Subcutaneous adipose tissue (tissue), 4 donors: Measurements from ENCODE around the gene OR52E5. TPM values are rescaled to one million over a fixed set of nuclear protein-coding genes. Genes with fewer than 3 reads are reported as not detected.

ENCODE experiments used
- CTCF ChIP-seq: fragments of 450-650 bp; IDR thresholded peaks from one replicate; pipeline ENCODE4 v1.5.1; 2016; ENCODE audit warnings: low read depth, mild to moderate bottlenecking, control low read depth, antibody characterized with exemption, moderate library complexity
- total RNA-seq, 4 donors: library from RNA; depleted of rRNA; stranded (reverse); fragments of >200 nt; gene quantifications; one replicate each; pipeline ENCODE4 v1.1.0, GENCODE V29; 2016

OR52E5 gene
- total RNA-seq, 4 donors from 2014 or later: not detected

- TF ChIP-seq CTCF: no peak
These were observed 12.7 kb upstream of the OR52E5 start, which contains the start of gene OR52E4 for GRCh38 chr11:5880329-5880728. OR52E4 (plus strand) TSS chr11:5880629; CDS start chr11:5884293, 3,664 bp downstream.

GRCh38 chr11:5881756-5882155, 11.3 kb upstream of the OR52E5 start:
- TF ChIP-seq CTCF: no peak

- no peak for TF ChIP-seq CTCF
These were observed 5.8 kb upstream of the OR52E5 start for GRCh38 chr11:5887172-5887571.

GRCh38 chr11:5887661-5888060, 5.3 kb upstream of the OR52E5 start:
- no peak for TF ChIP-seq CTCF

GRCh38 chr11:5891216-5891800, 1.7 kb upstream of the OR52E5 start:
- TF ChIP-seq CTCF: no peak

GRCh38 chr11:5899534-5899933, 6.5 kb downstream of the OR52E5 start:
- TF ChIP-seq CTCF: no peak

- no peak for TF ChIP-seq CTCF
These were observed 17.5 kb downstream of the OR52E5 start for GRCh38 chr11:5910540-5910939.
